ENCODE measurements around the gene EPPIN. TPM values are rescaled to one million over a fixed set of nuclear protein-coding genes. Genes with fewer than 3 reads are reported as not detected.

Gene EPPIN
- total RNA-seq (2022) (not detected in 2 replicates), Bru-seq, nascent RNA (not detected), BruChase-seq, experiment 1, labeled RNA remaining after a 6-hour chase (not detected), BruChase-seq, experiment 2, labeled RNA remaining after a 2-hour chase (not detected)
- long read RNA-seq = 0 reads

- no peak within 1 kb of the TSS for H3K27ac Mint-ChIP-seq (ENCODE audit: low read depth, unreplicated experiment)
- no peaks in the 10 kb centered on the region for H3K36me3 Mint-ChIP-seq (ENCODE audit: insufficient read depth, unreplicated experiment)
- BruUV-seq (replicated peaks) = no TSS peak
- POLR2A ChIA-PET = interaction anchor here (1.4 kb wide), 1 partner anchor 223 kb away, joined by 10 read pairs; no protein-coding TSS in a partner anchor
- intact Hi-C loops (cut with micrococcal nuclease) = no loop called here
- no peak within 1 kb of the TSS for H3K4me3 Mint-ChIP-seq (ENCODE audit: unreplicated experiment)
- peaks cover 59% of the 10 kb centered on the region for H3K27me3 Mint-ChIP-seq (ENCODE audit: insufficient read depth, unreplicated experiment)
- CTCF ChIA-PET = interaction anchor here (0.6 to 4.9 kb wide), 7 partner anchors 24 to 254 kb away, joined by 3 to 58 read pairs (median 3); partner anchors contain the start of gene WFDC10A
- no peak for TF ChIP-seq CTCF (IDR thresholded peaks at IDR 0.05; ENCODE audit: unreplicated experiment)
- no peak for DNase-seq (ENCODE audit: unreplicated experiment)
- no peaks in the 10 kb centered on the region for H3K9me3 Mint-ChIP-seq (ENCODE audit: unreplicated experiment)
- H3K4me1 Mint-ChIP-seq (ENCODE audit: insufficient read depth, unreplicated experiment) = peaks cover 5% of the 10 kb centered on the region
Measured at GRCh38 chr20:45547206-45547770, at the start of gene EPPIN. TSS of gene EPPIN (minus strand) at chr20:45547401. CDS start at chr20:45547357, 44 bp downstream.

- Mint-ChIP-seq H3K4me3 (ENCODE audit: unreplicated experiment) (no peak overlapping the region), H3K36me3 (ENCODE audit: insufficient read depth, unreplicated experiment) (no peaks in the 10 kb centered on the region), H3K27me3 (ENCODE audit: insufficient read depth, unreplicated experiment) (peaks cover 47% of the 10 kb centered on the region), H3K4me1 (ENCODE audit: insufficient read depth, unreplicated experiment) (no peaks in the 10 kb centered on the region), H3K27ac (ENCODE audit: low read depth, unreplicated experiment) (no peak overlapping the region), H3K9me3 (ENCODE audit: unreplicated experiment) (peaks cover 8% of the 10 kb centered on the region)
- no TSS peak for BruUV-seq (replicated peaks)
- no peak for DNase-seq (ENCODE audit: unreplicated experiment)
- TF ChIP-seq CTCF (IDR thresholded peaks at IDR 0.05; ENCODE audit: unreplicated experiment) = no peak
- ChIA-PET POLR2A (interaction anchor here (0.6 kb wide), 1 partner anchor 340 kb away, joined by 3 read pairs; no protein-coding TSS in a partner anchor), CTCF (interaction anchor here (0.5 to 3.8 kb wide), 4 partner anchors 160 to 484 kb away, joined by 3 to 54 read pairs (median 4); partner anchors contain the start of gene SLPI)
- intact Hi-C loops (cut with micrococcal nuclease) = no loop called here
Measured at GRCh38 chr20:45595235-45595634, 48.0 kb upstream of the EPPIN start.

GRCh38 chr20:45593498-45593897, 46.3 kb upstream of the EPPIN start:
- peaks cover 9% of the 10 kb centered on the region for H3K4me1 Mint-ChIP-seq (ENCODE audit: insufficient read depth, unreplicated experiment)
- no TSS peak for BruUV-seq (replicated peaks)
- no peaks in the 10 kb centered on the region for H3K36me3 Mint-ChIP-seq (ENCODE audit: insufficient read depth, unreplicated experiment)
- CTCF ChIA-PET = interaction anchor here (0.6 to 3.8 kb wide), 10 partner anchors 9 to 201 kb away, joined by 3 to 54 read pairs (median 3); partner anchors contain the start of gene WFDC10A
- intact Hi-C loops (cut with micrococcal nuclease) = no loop called here
- POLR2A ChIA-PET = no interaction called here
- no peak overlapping the region for H3K27ac Mint-ChIP-seq (ENCODE audit: low read depth, unreplicated experiment)
- peaks cover 8% of the 10 kb centered on the region for H3K9me3 Mint-ChIP-seq (ENCODE audit: unreplicated experiment)
- no peak overlapping the region for H3K4me3 Mint-ChIP-seq (ENCODE audit: unreplicated experiment)
- H3K27me3 Mint-ChIP-seq (ENCODE audit: insufficient read depth, unreplicated experiment) = peaks cover 35% of the 10 kb centered on the region
- no peak for DNase-seq (ENCODE audit: unreplicated experiment)
- TF ChIP-seq CTCF (IDR thresholded peaks at IDR 0.05; ENCODE audit: unreplicated experiment) = no peak

GRCh38 chr20:45592574-45593189, 45.5 kb upstream of the EPPIN start:
- Mint-ChIP-seq H3K36me3 (ENCODE audit: insufficient read depth, unreplicated experiment) (no peaks in the 10 kb centered on the region), H3K27ac (ENCODE audit: low read depth, unreplicated experiment) (no peak overlapping the region), H3K27me3 (ENCODE audit: insufficient read depth, unreplicated experiment) (peaks cover 27% of the 10 kb centered on the region), H3K4me1 (ENCODE audit: insufficient read depth, unreplicated experiment) (peaks cover 9% of the 10 kb centered on the region), H3K4me3 (ENCODE audit: unreplicated experiment) (no peak overlapping the region), H3K9me3 (ENCODE audit: unreplicated experiment) (peaks cover 8% of the 10 kb centered on the region)
- CTCF ChIA-PET = interaction anchor here (0.6 to 3.8 kb wide), 14 partner anchors 8 to 845 kb away, joined by 3 to 54 read pairs (median 3); partner anchors contain the start of genes ACOT8, WFDC10A and WFDC13
- DNase-seq (ENCODE audit: unreplicated experiment) = peak; percentile 67
- intact Hi-C loops (cut with micrococcal nuclease) = loop anchor here (1.0 kb wide), 1 partner anchor 179 kb away; no protein-coding TSS in a partner anchor
- POLR2A ChIA-PET = interaction anchor here (0.7 to 0.9 kb wide), 2 partner anchors 36 to 245 kb away, joined by 4 to 5 read pairs; partner anchors contain the start of genes SDC4 and WFDC10A
- no TSS peak for BruUV-seq (replicated peaks)
- peak; percentile 68 for TF ChIP-seq CTCF (IDR thresholded peaks at IDR 0.05; ENCODE audit: unreplicated experiment)

All from MCF 10A (cell line).